WTC11 (cell line): ENCODE data around the gene LMF2. TPM values are rescaled to one million over a fixed set of nuclear protein-coding genes. Genes with fewer than 3 reads are reported as not detected.

Experiments
- ATAC-seq: fragments of 200-7000 bp; cut with Tn5 transposase; 2 replicates; pipeline ENCODE4 v1.10.0; 2021; ENCODE audit warnings: mild to moderate bottlenecking, moderate library complexity
- CTCF ChIA-PET: fragments of 300-600 bp; sonication (Branson Sonifier 250); formaldehyde crosslinking; loops from one replicate; lab custom pipeline; 2021; ENCODE audit warnings: antibody characterized with exemption; lab: Charles Lee
- POLR2A ChIA-PET: fragments of 350-600 bp; sonication (Branson Sonifier 250); formaldehyde crosslinking; loops from one replicate; lab custom pipeline; 2021; ENCODE audit warnings: antibody characterized with exemption; lab: Charles Lee
- DNase-seq: peaks from one replicate; pipeline ENCODE4 v3.0.0; 2021; ENCODE audit warnings: low spot score
- H3K27ac Mint-ChIP-seq: 2 replicates; pipeline ENCODE4 v1.8.0; 2021; ENCODE audit warnings: mixed read lengths
- H3K27me3 Mint-ChIP-seq: 2 replicates; pipeline ENCODE4 v1.8.0; 2021; ENCODE audit warnings: low read depth, mild to moderate bottlenecking, moderate library complexity, mixed read lengths
- H3K36me3 Mint-ChIP-seq: 2 replicates; pipeline ENCODE4 v1.8.0; 2021; ENCODE audit warnings: mixed read lengths
- H3K4me1 Mint-ChIP-seq: 2 replicates; pipeline ENCODE4 v1.8.0; 2022; ENCODE audit warnings: mixed read lengths
- H3K4me3 Mint-ChIP-seq: 2 replicates; pipeline ENCODE4 v1.8.0; 2021; ENCODE audit warnings: mild to moderate bottlenecking, moderate library complexity, mixed read lengths
- H3K9me3 Mint-ChIP-seq: 2 replicates; pipeline ENCODE4 v1.8.0; 2021; ENCODE audit warnings: mixed read lengths
- ATF2 ChIP-seq: sonication (generic); formaldehyde crosslinking; IDR thresholded peaks from 2 replicates; pipeline ENCODE4 v1.8.1; 2022; ENCODE audit warnings: low read depth, missing genetic modification reagents, borderline replicate concordance
- CDX4 ChIP-seq: fragments of 250-450 bp; sonication (Bioruptor Pico); IDR thresholded peaks from 2 replicates; pipeline ENCODE4 v1.9.0; 2021; ENCODE audit warnings: moderate library complexity, mild to moderate bottlenecking, inconsistent platforms, borderline replicate concordance
- CREB1 ChIP-seq: sonication (generic); formaldehyde crosslinking; IDR thresholded peaks from 2 replicates; pipeline ENCODE4 v1.8.0; 2023; ENCODE audit warnings: mild to moderate bottlenecking, missing genetic modification reagents
- E2F1 ChIP-seq: sonication (generic); formaldehyde crosslinking; IDR thresholded peaks from 2 replicates; pipeline ENCODE4 v1.8.0; 2022; ENCODE audit warnings: mild to moderate bottlenecking, missing genetic modification reagents
- FOXP4 ChIP-seq: sonication (generic); formaldehyde crosslinking; IDR thresholded peaks from 2 replicates; pipeline ENCODE4 v1.8.0; 2022; ENCODE audit warnings: mild to moderate bottlenecking, missing genetic modification reagents
- IRF2 ChIP-seq: sonication (generic); formaldehyde crosslinking; IDR thresholded peaks from 2 replicates; pipeline ENCODE4 v1.8.0; 2022; ENCODE audit warnings: low read depth, missing genetic modification reagents, borderline replicate concordance
- JAZF1 ChIP-seq: fragments of 250-450 bp; sonication (Bioruptor Pico); IDR thresholded peaks from 2 replicates; pipeline ENCODE4 v1.9.0; 2021; ENCODE audit warnings: moderate library complexity, mild to moderate bottlenecking, inconsistent platforms
- MAX ChIP-seq: sonication (generic); formaldehyde crosslinking; IDR thresholded peaks from 2 replicates; pipeline ENCODE4 v1.8.0; 2022; ENCODE audit warnings: mild to moderate bottlenecking, missing genetic modification reagents
- NFATC4 ChIP-seq: fragments of 250-450 bp; sonication (Bioruptor Pico); IDR thresholded peaks from 2 replicates; pipeline ENCODE4 v1.9.0; 2021; ENCODE audit warnings: mild to moderate bottlenecking
- SP1 ChIP-seq: sonication (generic); formaldehyde crosslinking; conservative IDR thresholded peaks from 2 replicates; pipeline ENCODE4 v1.8.1; 2022; ENCODE audit warnings: missing genetic modification reagents
- TP53 ChIP-seq: sonication (generic); formaldehyde crosslinking; IDR thresholded peaks from 2 replicates; pipeline ENCODE4 v1.8.1; 2023; ENCODE audit warnings: mild to moderate bottlenecking, missing genetic modification reagents
- USF1 ChIP-seq: sonication (generic); formaldehyde crosslinking; IDR thresholded peaks from 2 replicates; pipeline ENCODE4 v1.8.0; 2022; ENCODE audit warnings: mild to moderate bottlenecking, missing genetic modification reagents
- ZBTB43 ChIP-seq: sonication (generic); formaldehyde crosslinking; IDR thresholded peaks from 2 replicates; pipeline ENCODE4 v1.8.1; 2023; ENCODE audit warnings: mild to moderate bottlenecking, missing genetic modification reagents
- ZNF219 ChIP-seq: sonication (generic); formaldehyde crosslinking; IDR thresholded peaks from 2 replicates; pipeline ENCODE4 v1.8.0; 2023; ENCODE audit warnings: missing genetic modification reagents, mild to moderate bottlenecking, borderline replicate concordance
- ZNF232 ChIP-seq: sonication (generic); formaldehyde crosslinking; IDR thresholded peaks from 2 replicates; pipeline ENCODE4 v1.8.0; 2022; ENCODE audit warnings: mild to moderate bottlenecking, missing genetic modification reagents
- ZNF281 ChIP-seq: sonication (generic); formaldehyde crosslinking; IDR thresholded peaks from 2 replicates; pipeline ENCODE4 v1.8.0; 2023; ENCODE audit warnings: mild to moderate bottlenecking, missing genetic modification reagents
- ZNF416 ChIP-seq: fragments of 250-450 bp; sonication (Bioruptor Pico); IDR thresholded peaks from 2 replicates; pipeline ENCODE4 v1.9.0; 2021; ENCODE audit warnings: mild to moderate bottlenecking, inconsistent platforms
- total RNA-seq: library from RNA; stranded (reverse); gene quantifications from 3 replicates; pipeline ENCODE4 v1.2.3, GENCODE V29; 2021
- TF ChIP-seq, protein P1 (sequence below): sonication (generic); formaldehyde crosslinking; IDR thresholded peaks from 2 replicates; pipeline ENCODE4 v1.8.1; 2023; ENCODE audit warnings: mild to moderate bottlenecking, missing genetic modification reagents, moderate library complexity
- TF ChIP-seq, protein P2 (sequence below): sonication (generic); formaldehyde crosslinking; IDR thresholded peaks from 2 replicates; pipeline ENCODE4 v1.8.1; 2022; ENCODE audit warnings: low read depth, mild to moderate bottlenecking, moderate library complexity, missing genetic modification reagents, borderline replicate concordance

The LMF2 gene
- total RNA-seq, 1 experiment from 2014 or later: 43.7 TPM

DNA sequence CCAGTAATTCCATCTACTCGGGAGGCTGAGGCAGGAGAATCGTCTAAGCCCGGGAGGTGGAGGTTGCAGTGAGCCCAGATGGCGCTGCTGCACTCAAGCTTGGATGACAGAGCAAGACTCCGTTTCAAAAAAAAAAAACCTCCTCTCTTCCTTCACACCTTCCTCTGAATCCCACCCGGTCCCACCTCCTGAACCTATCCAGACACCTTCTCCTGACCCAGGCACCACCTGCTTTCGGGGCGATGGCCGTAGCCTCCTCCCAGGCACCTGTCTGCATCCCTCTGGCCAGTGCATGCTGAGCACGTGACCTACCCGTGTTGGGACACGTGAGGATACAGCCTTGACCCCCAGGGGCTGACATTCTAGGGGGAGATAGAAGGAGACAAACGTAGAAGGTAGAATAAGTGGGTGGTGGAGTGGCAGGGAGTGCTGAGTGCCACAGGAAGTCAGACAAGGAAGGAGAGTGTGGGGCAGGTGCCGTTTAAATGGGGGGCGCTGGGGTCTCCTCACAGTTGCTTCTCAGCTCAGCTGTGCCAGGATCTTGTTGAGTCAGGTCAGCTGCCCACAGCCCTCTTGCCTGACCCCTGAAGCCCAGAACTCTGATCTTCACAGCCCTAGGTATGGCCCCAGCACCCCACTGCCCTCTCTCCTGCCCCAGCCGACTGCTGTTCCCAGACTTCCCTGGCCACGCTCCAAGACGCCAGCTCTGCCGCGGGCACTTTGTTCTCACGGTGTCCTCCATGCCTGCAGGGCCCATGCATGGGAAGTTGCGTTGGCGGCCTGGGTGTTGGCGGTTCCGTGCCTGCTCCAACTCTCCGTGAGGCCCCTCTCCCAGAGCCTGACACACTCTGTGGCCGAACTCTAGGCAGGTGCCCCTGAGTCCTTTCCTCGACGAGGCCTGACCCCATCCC is 22.0 kb downstream of the LMF2 start (continued):
- TF ChIP-seq CDX4 (no peak), ATF2 (CRISPR knock-in tag) (no peak), TP53 (CRISPR knock-in tag) (0 out of 2 replicates have a peak, but pooled peaks have one; percentile 21), MAX (peak; percentile 37; the same call in 1 of the 2 replicates), ZNF416 (CRISPR knock-in tag) (no peak), USF1 (CRISPR knock-in tag) (peak; percentile 79; the same call in 1 of the 2 replicates), IRF2 (CRISPR knock-in tag) (no peak), ZBTB43 (no peak), FOXP4 (CRISPR knock-in tag) (no peak), SP1 (no peak)
- TF ChIP-seq, protein P1, sequence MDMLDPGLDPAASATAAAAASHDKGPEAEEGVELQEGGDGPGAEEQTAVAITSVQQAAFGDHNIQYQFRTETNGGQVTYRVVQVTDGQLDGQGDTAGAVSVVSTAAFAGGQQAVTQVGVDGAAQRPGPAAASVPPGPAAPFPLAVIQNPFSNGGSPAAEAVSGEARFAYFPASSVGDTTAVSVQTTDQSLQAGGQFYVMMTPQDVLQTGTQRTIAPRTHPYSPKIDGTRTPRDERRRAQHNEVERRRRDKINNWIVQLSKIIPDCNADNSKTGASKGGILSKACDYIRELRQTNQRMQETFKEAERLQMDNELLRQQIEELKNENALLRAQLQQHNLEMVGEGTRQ: 0 out of 2 replicates have a peak, but pooled peaks have one; percentile 46

GRCh38 chr22:50483977-50484853 is 23.3 kb downstream of the LMF2 start:
- Mint-ChIP-seq H3K36me3 (no peaks in the 10 kb centered on the region), H3K27ac (no peak overlapping the region), H3K27me3 (peaks cover 17% of the 10 kb centered on the region), H3K4me3 (no peak overlapping the region), H3K9me3 (no peaks in the 10 kb centered on the region), H3K4me1 (peaks cover 3% of the 10 kb centered on the region; the same call in 1 of the 2 replicates)
- ChIA-PET POLR2A (interaction anchor here (0.6 kb wide), 1 partner anchor 44 kb away, joined by 6 read pairs; no protein-coding TSS in a partner anchor), CTCF (interaction anchor here (0.6 to 1.6 kb wide), 7 partner anchors 11 to 136 kb away, joined by 3 to 6 read pairs (median 5); partner anchors contain the start of genes LMF2, NCAPH2 and SCO2)
- ATAC-seq (no peak), DNase-seq (no peak)
- TF ChIP-seq ZNF281 (CRISPR knock-in tag) (no peak), MAX (0 out of 2 replicates have a peak, but pooled peaks have one; percentile 37), E2F1 (CRISPR knock-in tag) (no peak), CREB1 (CRISPR knock-in tag) (no peak), JAZF1 (CRISPR knock-in tag) (no peak), NFATC4 (no peak), ZNF232 (CRISPR knock-in tag) (no peak), ZNF219 (no peak)
- TF ChIP-seq, protein P2, sequence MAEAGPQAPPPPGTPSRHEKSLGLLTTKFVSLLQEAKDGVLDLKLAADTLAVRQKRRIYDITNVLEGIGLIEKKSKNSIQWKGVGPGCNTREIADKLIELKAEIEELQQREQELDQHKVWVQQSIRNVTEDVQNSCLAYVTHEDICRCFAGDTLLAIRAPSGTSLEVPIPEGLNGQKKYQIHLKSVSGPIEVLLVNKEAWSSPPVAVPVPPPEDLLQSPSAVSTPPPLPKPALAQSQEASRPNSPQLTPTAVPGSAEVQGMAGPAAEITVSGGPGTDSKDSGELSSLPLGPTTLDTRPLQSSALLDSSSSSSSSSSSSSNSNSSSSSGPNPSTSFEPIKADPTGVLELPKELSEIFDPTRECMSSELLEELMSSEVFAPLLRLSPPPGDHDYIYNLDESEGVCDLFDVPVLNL (CRISPR knock-in tag): no peak
